ELF-1 (cell line): Measurements from ENCODE around the gene SH3D19.
"Not testable (repeated sequence)": the region's sequence is repeated elsewhere in the genome, so short reads cannot be mapped to it uniquely, and the experiment has no call there.

Experiments
- DNase-seq: peaks from one replicate; pipeline ENCODE4 v3.0.0-alpha.2; 2016; ENCODE audit warnings: low read depth, low spot score

The SH3D19 gene

GRCh38 chr4:151276787-151277562 lies 48.4 kb downstream of the SH3D19 start, which contains the start of gene PRSS48:
Gene PRSS48 (plus strand): TSS chr4:151277161. CDS start chr4:151277173, 12 bp downstream.
- DNase-seq, result peak; percentile 93

- not testable (repeated sequence) for DNase-seq
Measured at GRCh38 chr4:151268905-151269304, 56.5 kb downstream of the SH3D19 start.

DNA sequence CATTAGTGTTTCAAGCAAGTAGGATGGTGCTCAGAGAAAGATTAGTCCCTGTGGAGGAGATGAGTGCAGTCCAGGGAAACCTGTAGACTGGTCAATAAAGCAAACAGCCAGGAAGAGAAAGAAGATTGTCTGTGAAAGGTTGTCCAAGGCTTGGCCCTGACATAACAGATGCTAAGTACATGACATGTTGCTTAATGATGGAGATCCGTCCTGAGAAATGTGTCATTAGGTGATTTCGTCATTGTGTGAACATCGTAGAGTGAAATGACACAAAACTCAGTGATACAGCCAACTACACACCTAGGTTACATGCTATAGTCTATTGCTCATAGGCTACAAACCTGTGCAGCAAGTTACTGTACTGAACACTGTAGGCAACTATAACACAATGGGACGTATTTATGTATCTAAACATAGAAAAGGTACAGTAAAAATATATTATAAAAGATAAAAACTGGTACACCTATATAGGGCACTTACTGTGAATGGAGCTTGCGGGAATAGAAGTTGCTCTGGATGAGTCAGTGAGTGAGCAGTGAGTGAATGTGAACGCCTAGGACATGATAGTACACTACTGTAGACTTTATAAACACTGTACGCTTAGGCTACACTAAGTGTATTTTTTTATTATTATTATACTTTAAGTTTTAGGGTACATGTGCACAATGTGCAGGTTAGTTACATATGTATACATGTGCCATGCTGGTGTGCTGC lies 57.4 kb downstream of the SH3D19 start:
- DNase-seq, result no peak

DNA sequence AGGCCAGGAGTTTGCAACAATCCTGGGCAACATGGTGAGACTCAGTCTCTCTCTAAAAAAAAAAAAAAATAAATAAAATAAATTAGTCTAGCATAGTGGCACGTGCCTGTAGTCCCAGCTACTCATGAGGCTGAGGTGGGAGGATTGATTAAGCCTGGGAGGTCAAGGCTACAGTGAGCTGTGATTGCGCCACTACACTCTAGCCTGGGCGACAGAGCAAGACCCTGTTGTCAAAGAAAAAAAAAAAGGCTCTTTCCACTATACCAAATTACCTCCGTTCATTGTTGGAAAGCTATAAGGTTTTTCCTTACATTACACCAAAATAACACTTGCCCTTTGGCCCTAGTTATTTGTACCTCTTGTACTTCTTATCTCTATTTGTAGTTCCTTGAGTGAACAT lies 58.3 kb downstream of the SH3D19 start:
- no peak for DNase-seq

DNA sequence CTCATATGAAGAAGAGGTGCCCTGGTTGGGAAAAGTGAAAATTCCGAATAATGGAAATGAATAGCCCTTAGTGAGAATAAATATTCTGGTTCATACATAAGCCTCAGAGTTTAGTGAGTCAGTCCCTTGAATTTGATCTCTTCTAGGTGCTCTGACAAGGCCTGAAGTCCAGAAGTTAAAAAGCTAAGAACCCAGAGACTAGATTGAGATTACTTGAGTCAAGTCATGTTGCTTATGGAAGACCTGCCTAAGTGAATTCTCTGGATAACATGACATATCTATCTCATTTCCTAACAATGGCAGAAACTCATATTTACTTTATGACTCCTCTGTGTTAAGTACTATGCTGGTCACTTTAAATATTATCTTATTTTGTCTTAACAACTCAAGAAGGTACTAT lies 58.9 kb downstream of the SH3D19 start:
- no peak for DNase-seq

DNA sequence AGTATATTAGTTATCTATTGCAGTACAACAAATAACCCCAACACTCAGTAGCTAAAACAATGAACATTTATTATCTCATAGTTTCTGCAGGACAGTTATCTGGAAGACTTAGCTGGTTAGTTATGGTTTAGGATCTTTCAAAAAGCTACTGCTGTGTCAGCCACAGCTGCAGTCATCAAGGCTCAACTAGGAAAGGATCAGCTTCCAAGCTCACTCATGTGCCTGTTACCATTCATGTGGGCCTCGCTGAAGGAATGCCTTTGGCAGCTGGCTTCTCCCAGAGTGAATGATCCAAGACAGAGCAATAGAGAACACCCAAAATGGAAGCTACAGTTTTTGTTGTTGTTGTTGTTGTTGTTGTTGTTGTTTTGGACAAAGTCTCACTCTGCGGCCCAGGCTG lies 62.0 kb downstream of the SH3D19 start:
- no peak for DNase-seq

DNA sequence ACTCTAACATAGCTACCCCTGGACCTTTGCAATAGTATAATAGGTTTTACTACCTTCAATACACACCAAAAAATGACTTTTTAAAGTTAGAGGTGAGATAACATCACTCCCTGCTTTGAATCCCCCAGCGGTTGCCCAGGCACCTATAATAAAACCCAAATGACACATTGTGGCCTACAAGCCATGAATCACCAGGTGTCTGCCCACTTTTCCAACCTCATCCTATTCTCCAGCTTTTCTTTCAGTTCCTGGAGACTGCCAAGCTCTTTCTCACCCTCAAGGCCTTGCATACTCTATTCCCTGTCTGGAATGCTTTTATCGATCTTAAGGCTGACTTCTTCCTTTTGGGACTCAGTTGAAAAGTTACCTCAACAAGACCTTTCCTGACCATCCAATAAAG lies 64.9 kb downstream of the SH3D19 start:
- no peak for DNase-seq

GRCh38 chr4:151259752-151260151 lies 65.7 kb downstream of the SH3D19 start:
- no peak for DNase-seq

DNA sequence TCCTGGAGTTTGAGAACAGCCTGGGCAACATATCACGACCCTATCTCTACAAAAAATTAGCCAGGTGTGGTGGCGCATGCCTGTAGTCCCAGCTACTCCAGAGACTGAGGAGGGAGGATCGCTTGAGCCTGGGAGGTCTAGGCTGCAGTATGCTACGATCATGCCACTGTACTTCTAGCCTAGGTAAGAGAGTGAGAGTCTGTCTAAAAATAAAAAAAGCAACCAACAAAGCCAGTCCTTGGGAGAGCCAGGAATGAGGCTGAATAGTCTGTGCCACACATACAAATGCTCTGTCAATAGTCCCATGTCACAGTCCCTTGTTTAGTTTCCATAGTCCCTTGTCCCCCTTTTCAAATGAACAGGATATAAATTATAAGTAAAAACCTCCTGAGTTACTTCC lies 67.7 kb downstream of the SH3D19 start:
- no peak for DNase-seq

GRCh38 chr4:151256134-151256533 lies 69.3 kb downstream of the SH3D19 start:
- DNase-seq, result no peak

DNA sequence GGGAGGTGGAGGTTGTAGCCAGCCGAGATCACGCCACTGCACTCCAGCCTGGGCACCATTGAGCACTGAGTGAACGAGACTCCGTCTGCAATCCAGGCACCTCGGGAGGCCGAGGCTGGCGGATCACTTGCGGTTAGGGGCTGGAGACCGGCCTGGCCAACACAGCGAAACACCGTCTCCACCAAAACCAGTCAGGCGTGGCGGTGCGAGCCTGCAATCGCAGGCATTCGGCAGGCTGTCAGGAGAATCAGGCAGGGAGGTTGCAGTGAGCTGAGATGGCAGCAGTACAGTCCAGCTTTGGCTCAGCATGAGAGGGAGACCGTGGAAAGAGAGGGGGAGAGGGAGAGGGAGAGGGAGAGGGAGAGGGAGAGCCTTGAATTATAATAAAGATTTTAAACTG lies 69.7 kb downstream of the SH3D19 start:
- DNase-seq, result not testable (repeated sequence)

DNA sequence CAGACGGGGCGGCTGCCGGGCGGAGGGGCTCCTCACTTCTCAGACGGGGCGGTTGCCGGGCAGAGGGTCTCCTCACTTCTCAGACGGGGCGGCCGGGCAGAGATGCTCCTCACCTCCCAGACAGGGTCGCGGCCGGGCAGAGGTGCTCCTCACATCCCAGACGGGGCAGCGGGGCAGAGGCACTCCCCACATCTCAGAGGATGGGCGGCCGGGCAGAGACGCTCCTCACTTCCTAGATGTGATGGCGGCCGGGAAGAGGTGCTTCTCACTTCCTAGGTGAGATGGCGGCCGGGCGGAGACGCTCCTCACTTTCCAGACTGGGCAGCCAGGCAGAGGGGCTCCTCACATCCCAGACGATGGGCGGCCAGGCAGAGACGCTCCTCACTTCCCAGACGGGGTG lies 70.2 kb downstream of the SH3D19 start:
- not testable (repeated sequence) for DNase-seq

DNA sequence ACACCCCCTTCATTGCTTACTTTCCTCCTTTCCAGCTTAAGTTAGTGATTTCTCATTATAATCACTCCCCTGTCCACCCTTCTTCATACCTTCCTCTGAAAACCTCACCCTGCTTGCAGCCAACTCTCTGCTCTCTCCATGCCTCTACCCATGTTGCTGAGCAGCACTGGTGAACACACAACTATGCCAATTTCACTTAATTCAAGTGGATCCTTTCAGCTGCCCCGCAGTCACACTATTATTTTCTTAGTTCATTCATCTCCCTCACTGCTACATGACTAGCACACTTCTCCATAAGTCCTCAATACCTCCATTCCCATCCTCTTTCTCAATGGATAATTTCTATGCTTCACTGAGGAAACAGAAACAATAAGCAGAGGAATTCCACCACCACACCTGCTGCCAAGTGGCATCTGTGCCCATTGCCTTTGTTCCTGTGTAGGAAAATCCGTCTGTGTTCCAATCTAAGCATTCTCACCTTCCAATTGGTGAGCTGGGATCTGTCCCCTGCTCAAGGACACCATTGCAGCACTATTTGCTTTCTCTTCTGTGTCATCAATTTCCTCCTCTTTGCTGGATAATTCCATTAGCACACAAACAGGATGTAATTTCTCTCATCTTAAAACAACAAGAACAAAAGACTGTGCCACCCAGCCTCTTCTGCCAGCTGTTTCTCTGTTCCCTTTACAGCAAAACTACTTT lies 73.7 kb downstream of the SH3D19 start:
- no peak for DNase-seq

GRCh38 chr4:151250706-151251105 lies 74.7 kb downstream of the SH3D19 start:
- DNase-seq, result peak; percentile 22

DNA sequence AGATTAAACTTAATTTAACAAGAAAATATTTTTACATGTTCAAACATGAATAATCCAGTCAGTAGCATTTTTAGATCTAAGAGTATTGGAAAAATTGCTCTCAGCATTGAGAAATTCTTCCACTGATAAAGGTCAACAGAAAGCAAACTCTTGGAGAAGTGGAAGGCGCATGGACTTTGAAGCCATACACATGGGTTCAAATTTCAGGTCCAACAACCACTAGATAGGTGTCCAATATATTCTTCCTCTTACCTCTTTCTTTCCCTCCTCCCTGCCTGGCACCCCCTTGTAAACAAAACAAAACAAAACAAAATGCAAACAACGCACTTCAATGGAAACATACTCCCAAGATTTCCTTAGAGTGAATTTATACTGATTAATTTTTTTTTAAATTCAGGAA lies 76.9 kb downstream of the SH3D19 start:
- no peak for DNase-seq

GRCh38 chr4:151247395-151247794 lies 78.0 kb downstream of the SH3D19 start:
- DNase-seq, result no peak

DNA sequence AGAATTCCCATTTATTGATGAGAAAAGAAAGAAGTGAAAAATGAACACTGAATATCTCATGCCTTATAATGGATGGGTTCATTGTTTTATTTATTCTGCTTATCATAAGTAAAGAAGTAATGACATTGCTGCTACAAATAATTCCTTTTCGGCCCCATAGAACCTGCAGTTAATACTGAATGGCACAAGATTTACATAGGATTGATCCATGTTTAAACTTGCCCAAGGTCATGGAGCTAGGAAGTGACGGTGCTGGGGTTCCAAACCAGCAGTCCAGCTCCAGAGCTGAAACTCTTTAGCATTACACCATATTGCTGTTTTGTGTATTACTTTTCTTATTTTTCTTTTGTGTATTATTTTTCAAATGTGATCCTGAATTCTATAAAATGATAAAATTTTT lies 78.7 kb downstream of the SH3D19 start:
- no peak for DNase-seq

DNA sequence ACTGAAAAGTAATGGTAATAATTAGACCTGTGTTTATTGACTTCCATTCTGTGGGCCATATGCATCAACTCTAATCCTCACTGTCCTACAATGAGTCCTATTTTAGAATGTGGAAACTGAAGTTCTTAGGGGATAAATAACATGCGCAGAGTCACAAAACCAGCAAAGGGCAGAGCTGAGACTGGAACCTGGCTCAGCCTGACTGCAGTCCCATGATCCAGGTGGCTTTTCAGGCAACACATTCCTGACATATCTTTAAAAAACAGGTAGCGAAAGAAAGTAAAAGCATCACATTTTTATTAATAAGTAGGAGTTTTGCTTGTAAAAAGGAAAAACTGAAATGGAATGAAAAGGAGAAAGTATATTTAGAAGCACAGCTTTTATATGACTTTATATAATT lies 83.1 kb downstream of the SH3D19 start:
- no peak for DNase-seq

GRCh38 chr4:151239608-151240007 lies 85.8 kb downstream of the SH3D19 start:
- DNase-seq, result no peak

- DNase-seq, result no peak
Measured at GRCh38 chr4:151238477-151238876, 86.9 kb downstream of the SH3D19 start.

DNA sequence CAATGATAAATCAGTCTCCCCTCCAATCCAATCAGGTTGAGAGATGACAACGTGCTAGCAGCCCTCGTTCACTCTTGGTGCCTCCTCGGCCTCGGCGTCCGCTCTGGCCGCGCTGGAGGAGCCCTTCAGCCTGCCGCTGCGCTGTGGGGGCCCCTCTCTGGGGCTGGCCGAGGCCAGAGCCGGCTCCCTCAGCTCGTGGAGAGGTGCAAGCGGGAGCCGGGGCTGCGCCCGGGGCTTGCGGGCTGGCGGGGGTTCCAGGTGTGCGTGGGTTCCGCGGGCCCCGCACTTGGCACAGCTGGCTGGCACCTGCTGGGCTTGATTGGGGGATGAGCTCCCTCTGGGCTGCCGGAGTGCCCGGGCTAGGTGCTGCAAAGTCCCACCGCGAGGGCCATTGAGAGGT lies 89.4 kb downstream of the SH3D19 start:
- DNase-seq, result no peak

DNA sequence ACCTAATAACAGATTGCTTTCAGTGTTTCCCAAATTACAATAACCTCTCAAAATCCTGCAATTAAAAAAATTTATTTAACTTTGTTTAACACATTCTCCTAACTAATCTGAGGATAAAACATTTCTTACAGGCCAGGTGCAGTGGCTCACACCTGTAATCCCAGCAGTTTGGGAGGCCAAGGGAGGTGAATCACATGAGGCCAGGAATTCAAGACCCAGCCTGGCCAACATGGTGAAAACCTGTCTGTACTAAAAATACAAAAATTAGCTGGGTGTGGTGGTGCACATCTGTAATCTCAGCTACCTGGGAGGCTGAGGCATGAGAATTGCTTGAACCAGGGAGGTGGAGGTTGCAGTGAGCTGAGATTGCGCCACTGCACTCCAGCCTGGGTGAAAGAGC lies 90.0 kb downstream of the SH3D19 start:
- DNase-seq, result not testable (repeated sequence)

DNA sequence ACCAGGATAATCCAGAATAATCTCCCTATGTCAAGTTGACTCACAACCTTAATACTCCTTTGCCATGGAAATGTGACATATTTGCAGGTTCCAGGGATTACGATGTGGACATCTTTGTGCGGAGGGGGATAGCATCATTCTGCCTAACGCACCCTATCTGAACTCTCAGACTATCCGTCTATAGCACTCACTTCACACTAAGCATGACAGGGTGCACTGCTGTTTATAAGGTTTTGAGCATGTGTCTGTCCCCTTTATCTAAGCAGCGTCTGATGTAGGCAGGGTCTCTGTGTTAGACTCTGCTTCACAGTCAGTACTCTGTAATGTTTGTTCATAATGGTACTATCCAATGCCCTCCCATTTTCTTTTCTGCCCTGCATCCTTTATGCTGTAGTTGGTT lies 91.8 kb downstream of the SH3D19 start:
- no peak for DNase-seq
